ENCODE data around the gene GABBR2.

Gene GABBR2

GRCh38 chr9:98334796-98335195 is 373.9 kb downstream of the GABBR2 start:
- Histone ChIP-seq H3K27ac (ENCODE audit: low read length) (no peak overlapping the region), H3K4me3 (ENCODE audit: low read length) (no peak overlapping the region), H3K27me3 (ENCODE audit: control insufficient read depth, insufficient read depth, low read length) (no peaks in the 10 kb centered on the region), H3K36me3 (ENCODE audit: control insufficient read depth, insufficient read depth, low read length) (no peaks in the 10 kb centered on the region), H3K4me1 (ENCODE audit: control insufficient read depth, insufficient read depth, low read length) (no peaks in the 10 kb centered on the region), H3K9me3 (ENCODE audit: control insufficient read depth, insufficient read depth, low read length) (no peaks in the 10 kb centered on the region)
- no CpG with 5 or more reads among the region's 3 CpGs for WGBS (ENCODE audit: insufficient coverage, insufficient read length)
- no peak for DNase-seq (ENCODE audit: low read depth, low spot score)

GRCh38 chr9:98333703-98334582 is 374.8 kb downstream of the GABBR2 start:
- H3K4me1 ChIP-seq (ENCODE audit: control insufficient read depth, insufficient read depth, low read length), result no peaks in the 10 kb centered on the region
- H3K9me3 ChIP-seq (ENCODE audit: control insufficient read depth, insufficient read depth, low read length), result no peaks in the 10 kb centered on the region
- H3K27ac ChIP-seq (ENCODE audit: low read length), result no peak overlapping the region
- no peak for DNase-seq (ENCODE audit: low read depth, low spot score)
- no peaks in the 10 kb centered on the region for H3K36me3 ChIP-seq (ENCODE audit: control insufficient read depth, insufficient read depth, low read length)
- H3K27me3 ChIP-seq (ENCODE audit: control insufficient read depth, insufficient read depth, low read length), result no peaks in the 10 kb centered on the region
- WGBS (ENCODE audit: insufficient coverage, insufficient read length), result no CpG with 5 or more reads among the region's 5 CpGs
- H3K4me3 ChIP-seq (ENCODE audit: low read length), result no peak overlapping the region

GRCh38 chr9:98332405-98332831 is 376.3 kb downstream of the GABBR2 start:
- H3K9me3 ChIP-seq (ENCODE audit: control insufficient read depth, insufficient read depth, low read length), result no peaks in the 10 kb centered on the region
- no peaks in the 10 kb centered on the region for H3K4me1 ChIP-seq (ENCODE audit: control insufficient read depth, insufficient read depth, low read length)
- no CpG with 5 or more reads among the region's 8 CpGs for WGBS (ENCODE audit: insufficient coverage, insufficient read length)
- no peaks in the 10 kb centered on the region for H3K36me3 ChIP-seq (ENCODE audit: control insufficient read depth, insufficient read depth, low read length)
- no peaks in the 10 kb centered on the region for H3K27me3 ChIP-seq (ENCODE audit: control insufficient read depth, insufficient read depth, low read length)
- no peak for DNase-seq (ENCODE audit: low read depth, low spot score)
- H3K4me3 ChIP-seq (ENCODE audit: low read length), result no peak overlapping the region
- H3K27ac ChIP-seq (ENCODE audit: low read length), result no peak overlapping the region

GRCh38 chr9:98331536-98332259 is 377.0 kb downstream of the GABBR2 start:
- H3K4me3 ChIP-seq (ENCODE audit: low read length), result no peak overlapping the region
- H3K27ac ChIP-seq (ENCODE audit: low read length), result no peak overlapping the region
- H3K36me3 ChIP-seq (ENCODE audit: control insufficient read depth, insufficient read depth, low read length), result no peaks in the 10 kb centered on the region
- DNase-seq (ENCODE audit: low read depth, low spot score), result no peak
- no peaks in the 10 kb centered on the region for H3K4me1 ChIP-seq (ENCODE audit: control insufficient read depth, insufficient read depth, low read length)
- no peaks in the 10 kb centered on the region for H3K9me3 ChIP-seq (ENCODE audit: control insufficient read depth, insufficient read depth, low read length)
- no peaks in the 10 kb centered on the region for H3K27me3 ChIP-seq (ENCODE audit: control insufficient read depth, insufficient read depth, low read length)
- no CpG with 5 or more reads among the region's 6 CpGs for whole genome bisulfite sequencing (ENCODE audit: insufficient coverage, insufficient read length)

- Histone ChIP-seq H3K27me3 (ENCODE audit: control insufficient read depth, insufficient read depth, low read length) (no peaks in the 10 kb centered on the region), H3K4me1 (ENCODE audit: control insufficient read depth, insufficient read depth, low read length) (no peaks in the 10 kb centered on the region), H3K36me3 (ENCODE audit: control insufficient read depth, insufficient read depth, low read length) (no peaks in the 10 kb centered on the region), H3K4me3 (ENCODE audit: low read length) (no peak overlapping the region), H3K9me3 (ENCODE audit: control insufficient read depth, insufficient read depth, low read length) (no peaks in the 10 kb centered on the region), H3K27ac (ENCODE audit: low read length) (no peak overlapping the region)
- WGBS (ENCODE audit: insufficient coverage, insufficient read length), result no CpG with 5 or more reads among the region's 6 CpGs
- DNase-seq (ENCODE audit: low read depth, low spot score), result no peak
Measured at GRCh38 chr9:98330831-98331230, 377.9 kb downstream of the GABBR2 start.

GRCh38 chr9:98329904-98330303 is 378.8 kb downstream of the GABBR2 start:
- H3K27ac ChIP-seq (ENCODE audit: low read length), result no peak overlapping the region
- 100% methylated on average over 1 of the region's 4 CpGs for WGBS (ENCODE audit: insufficient coverage, insufficient read length)
- H3K36me3 ChIP-seq (ENCODE audit: control insufficient read depth, insufficient read depth, low read length), result no peaks in the 10 kb centered on the region
- DNase-seq (ENCODE audit: low read depth, low spot score), result no peak
- no peak overlapping the region for H3K4me3 ChIP-seq (ENCODE audit: low read length)
- H3K4me1 ChIP-seq (ENCODE audit: control insufficient read depth, insufficient read depth, low read length), result no peaks in the 10 kb centered on the region
- no peaks in the 10 kb centered on the region for H3K9me3 ChIP-seq (ENCODE audit: control insufficient read depth, insufficient read depth, low read length)
- no peaks in the 10 kb centered on the region for H3K27me3 ChIP-seq (ENCODE audit: control insufficient read depth, insufficient read depth, low read length)

GRCh38 chr9:98329281-98329680 is 379.5 kb downstream of the GABBR2 start:
- no peak for DNase-seq (ENCODE audit: low read depth, low spot score)
- no peaks in the 10 kb centered on the region for H3K4me1 ChIP-seq (ENCODE audit: control insufficient read depth, insufficient read depth, low read length)
- no peaks in the 10 kb centered on the region for H3K27me3 ChIP-seq (ENCODE audit: control insufficient read depth, insufficient read depth, low read length)
- no CpG with 5 or more reads among the region's 6 CpGs for WGBS (ENCODE audit: insufficient coverage, insufficient read length)
- H3K27ac ChIP-seq (ENCODE audit: low read length), result no peak overlapping the region
- no peak overlapping the region for H3K4me3 ChIP-seq (ENCODE audit: low read length)
- no peaks in the 10 kb centered on the region for H3K36me3 ChIP-seq (ENCODE audit: control insufficient read depth, insufficient read depth, low read length)
- H3K9me3 ChIP-seq (ENCODE audit: control insufficient read depth, insufficient read depth, low read length), result no peaks in the 10 kb centered on the region

- no peaks in the 10 kb centered on the region for H3K9me3 ChIP-seq (ENCODE audit: control insufficient read depth, insufficient read depth, low read length)
- no peak overlapping the region for H3K27ac ChIP-seq (ENCODE audit: low read length)
- no peaks in the 10 kb centered on the region for H3K4me1 ChIP-seq (ENCODE audit: control insufficient read depth, insufficient read depth, low read length)
- no CpG with 5 or more reads among the region's 4 CpGs for WGBS (ENCODE audit: insufficient coverage, insufficient read length)
- H3K4me3 ChIP-seq (ENCODE audit: low read length), result no peak overlapping the region
- DNase-seq (ENCODE audit: low read depth, low spot score), result no peak
- H3K27me3 ChIP-seq (ENCODE audit: control insufficient read depth, insufficient read depth, low read length), result no peaks in the 10 kb centered on the region
- H3K36me3 ChIP-seq (ENCODE audit: control insufficient read depth, insufficient read depth, low read length), result no peaks in the 10 kb centered on the region
Measured at GRCh38 chr9:98328770-98329169, 380.0 kb downstream of the GABBR2 start.

- no CpG with 5 or more reads among the region's 7 CpGs for WGBS (ENCODE audit: insufficient coverage, insufficient read length)
Measured at GRCh38 chr9:98328141-98328540, 380.6 kb downstream of the GABBR2 start.

GRCh38 chr9:98327249-98327561 is 381.5 kb downstream of the GABBR2 start:
- no peak overlapping the region for H3K4me3 ChIP-seq (ENCODE audit: low read length)

More at GRCh38 chr9:98328141-98328540, 380.6 kb downstream of the GABBR2 start:
- Histone ChIP-seq H3K27me3 (ENCODE audit: control insufficient read depth, insufficient read depth, low read length) (no peaks in the 10 kb centered on the region), H3K4me1 (ENCODE audit: control insufficient read depth, insufficient read depth, low read length) (no peaks in the 10 kb centered on the region), H3K36me3 (ENCODE audit: control insufficient read depth, insufficient read depth, low read length) (no peaks in the 10 kb centered on the region), H3K4me3 (ENCODE audit: low read length) (no peak overlapping the region), H3K27ac (ENCODE audit: low read length) (no peak overlapping the region), H3K9me3 (ENCODE audit: control insufficient read depth, insufficient read depth, low read length) (no peaks in the 10 kb centered on the region)
- DNase-seq (ENCODE audit: low read depth, low spot score), result no peak

More at GRCh38 chr9:98327249-98327561, 381.5 kb downstream of the GABBR2 start:
- Histone ChIP-seq H3K27me3 (ENCODE audit: control insufficient read depth, insufficient read depth, low read length) (no peaks in the 10 kb centered on the region), H3K27ac (ENCODE audit: low read length) (no peak overlapping the region), H3K9me3 (ENCODE audit: control insufficient read depth, insufficient read depth, low read length) (no peaks in the 10 kb centered on the region), H3K4me1 (ENCODE audit: control insufficient read depth, insufficient read depth, low read length) (no peaks in the 10 kb centered on the region), H3K36me3 (ENCODE audit: control insufficient read depth, insufficient read depth, low read length) (no peaks in the 10 kb centered on the region)
- no peak for DNase-seq (ENCODE audit: low read depth, low spot score)
- no CpG with 5 or more reads among the region's 4 CpGs for WGBS (ENCODE audit: insufficient coverage, insufficient read length)
